ENCODE results near the gene SPRED2.

- TF ChIP-seq BHLHE40 (IDR thresholded peaks at IDR 0.05; ENCODE audit: low read depth, low read length), result no peak
- TF ChIP-seq CTCF (IDR thresholded peaks at IDR 0.05), result no peak
- no peak for TF ChIP-seq SMC3 (IDR thresholded peaks at IDR 0.05)
- no peak for TF ChIP-seq BCL3 (IDR thresholded peaks at IDR 0.05)
These were observed 4.4 kb upstream of the SPRED2 start for GRCh38 chr2:65436824-65437221.
